Right cardiac atrium (tissue), 5 donors: ENCODE results near the gene SHISA8. TPM values are rescaled to one million over a fixed set of nuclear protein-coding genes. Genes with fewer than 3 reads are reported as not detected.

ENCODE experiments used
- ATAC-seq, 2 donors: fragments of 200-7000 bp; cut with Tn5 transposase; one replicate each; pipeline versions ENCODE4 v1.8.0 to v1.9.1; 2020; ENCODE audit warnings: moderate library complexity in 2 of 2, mild to moderate bottlenecking in 1 of 2
- DNase-seq, 3 donors: peaks; one replicate each; pipeline ENCODE4 v3.0.0-alpha.2; 2020
- H3K27ac ChIP-seq: one replicate; pipeline ENCODE4 v1.5.1; 2013; ENCODE audit warnings: mild to moderate bottlenecking, low read length, control low read depth, moderate library complexity
- H3K27me3 ChIP-seq: one replicate; pipeline ENCODE4 v1.6.1; 2013; ENCODE audit not compliant: control insufficient read depth, insufficient read depth
- H3K4me1 ChIP-seq: one replicate; pipeline ENCODE4 v1.6.1; 2013; ENCODE audit warnings: low read length; ENCODE audit not compliant: control insufficient read depth, insufficient read depth
- H3K4me3 ChIP-seq: one replicate; pipeline ENCODE4 v1.5.1; 2013; ENCODE audit warnings: low read length, control low read depth
- H3K9me3 ChIP-seq: one replicate; pipeline ENCODE4 v1.6.1; 2013; ENCODE audit warnings: low read length; ENCODE audit not compliant: control insufficient read depth
- WGBS: extraction: QIAGEN DNeasy Blood & Tissue Kit; methylation state at CpG from one replicate; pipeline ENCODE4 v1.1.7; 2013; 5-methylcytosine and 5-hydroxymethylcytosine counted together
- intact Hi-C, 4 donors: fragments of 100-400 bp; cut with DNase I; formaldehyde crosslinking; loops; one replicate each; pipeline versions ENCODE4 v1.11.0 to v1.14.0; 2022 to 2023
- polyA plus RNA-seq: library from polyadenylated mRNA; stranded (reverse); fragments of 200-250 nt; gene quantifications from one replicate; pipeline ENCODE4 v1.2.3, GENCODE V29; 2013
- total RNA-seq, 4 donors: library from RNA; stranded (reverse); fragmentation: NEBNext Ultra II Directional; extraction: Animal tissue kit (Norgen Biotek cat#: 25700); gene quantifications; one replicate each; pipeline ENCODE4 v1.2.1, GENCODE V29; 2021
- donor health status: healthy with polysubstance abuse.
- donor health status: DM: no; HTN: yes; CAD: no.
- donor health status: DM: no; HTN: no; CAD: no.
- donor health status: DM: no; HTN: yes; CAD: no; lungs with severe emphysema.
- donor health status: DM: yes; HTN: yes; CAD: no.

SHISA8 gene
- total and polyA plus RNA-seq, 5 donors = 0.95 to 8.5 (median 2.4) TPM

GRCh38 chr22:41902932-41903421, 11.9 kb downstream of the SHISA8 start:
- H3K9me3 ChIP-seq = no peaks in the 10 kb centered on the region
- 70% methylated on average over 15 of the region's 15 CpGs for WGBS
- peak; percentile 23 to 34 for ATAC-seq
- H3K27ac ChIP-seq = peak overlapping the region; percentile 8
- no peaks in the 10 kb centered on the region for H3K4me1 ChIP-seq
- DNase-seq = peak; percentile 59 to 87 (median 86)
- intact Hi-C loops = no loop called here
- no peaks in the 10 kb centered on the region for H3K27me3 ChIP-seq
- no peak overlapping the region for H3K4me3 ChIP-seq

GRCh38 chr22:41902016-41902415, 12.9 kb downstream of the SHISA8 start:
- no peaks in the 10 kb centered on the region for H3K27me3 ChIP-seq
- WGBS = 93% methylated on average over 7 of the region's 7 CpGs
- no peaks in the 10 kb centered on the region for H3K4me1 ChIP-seq
- no peak overlapping the region for H3K4me3 ChIP-seq
- H3K9me3 ChIP-seq = no peaks in the 10 kb centered on the region
- no peak for ATAC-seq
- DNase-seq = no peak
- H3K27ac ChIP-seq = no peak overlapping the region
- intact Hi-C loops = no loop called here

GRCh38 chr22:41900652-41901312, 14.1 kb downstream of the SHISA8 start:
- H3K27me3 ChIP-seq = no peaks in the 10 kb centered on the region
- H3K4me1 ChIP-seq = no peaks in the 10 kb centered on the region
- DNase-seq = no peak
- intact Hi-C loops = no loop called here
- H3K9me3 ChIP-seq = no peaks in the 10 kb centered on the region
- no peak overlapping the region for H3K4me3 ChIP-seq
- 92% methylated on average over 8 of the region's 8 CpGs for WGBS
- no peak overlapping the region for H3K27ac ChIP-seq
- ATAC-seq = no peak

- no peaks in the 10 kb centered on the region for H3K4me1 ChIP-seq
- intact Hi-C loops = no loop called here
These were observed 14.8 kb downstream of the SHISA8 start for GRCh38 chr22:41899992-41900651.

GRCh38 chr22:41899110-41899509, 15.8 kb downstream of the SHISA8 start:
- Histone ChIP-seq H3K4me3 (no peak overlapping the region), H3K4me1 (no peaks in the 10 kb centered on the region)

More at GRCh38 chr22:41899992-41900651, 14.8 kb downstream of the SHISA8 start:
- Histone ChIP-seq H3K9me3 (no peaks in the 10 kb centered on the region), H3K27ac (peak overlapping the region; percentile 74), H3K27me3 (no peaks in the 10 kb centered on the region), H3K4me3 (no peak overlapping the region)
- DNase-seq (peak in 2 of 3 donors; percentile 30 to 72), ATAC-seq (peak; percentile 11 to 36)
- WGBS = 77% methylated on average over 13 of the region's 13 CpGs

GRCh38 chr22:41898645-41899044, 16.2 kb downstream of the SHISA8 start:
- Histone ChIP-seq H3K4me3 (no peak overlapping the region), H3K27me3 (no peaks in the 10 kb centered on the region), H3K27ac (peak overlapping the region; percentile 26), H3K9me3 (no peaks in the 10 kb centered on the region), H3K4me1 (no peaks in the 10 kb centered on the region)
- no peak for DNase-seq
- 74% methylated on average over 11 of the region's 11 CpGs for WGBS
- ATAC-seq = peak in 1 of 2 donors; percentile 37
- intact Hi-C loops = no loop called here

More at GRCh38 chr22:41899110-41899509, 15.8 kb downstream of the SHISA8 start:
- 74% methylated on average over 5 of the region's 5 CpGs for WGBS
- DNase-seq (no peak), ATAC-seq (peak; percentile 27 to 36)
- intact Hi-C loops = no loop called here
- no peaks in the 10 kb centered on the region for H3K27me3 ChIP-seq
- H3K27ac ChIP-seq = peak overlapping the region; percentile 74
- H3K9me3 ChIP-seq = no peaks in the 10 kb centered on the region

GRCh38 chr22:41893591-41894375, 21.1 kb downstream of the SHISA8 start:
- H3K27ac ChIP-seq = peak overlapping the region; percentile 54
- H3K4me1 ChIP-seq = peaks cover 8% of the 10 kb centered on the region
- peak; percentile 60 to 83 for ATAC-seq
- 62% methylated on average over 7 of the region's 7 CpGs for WGBS
- intact Hi-C loops = no loop called here
- DNase-seq = no peak
- no peaks in the 10 kb centered on the region for H3K9me3 ChIP-seq
- no peaks in the 10 kb centered on the region for H3K27me3 ChIP-seq
- H3K4me3 ChIP-seq = no peak overlapping the region

GRCh38 chr22:41892721-41893120, 22.2 kb downstream of the SHISA8 start:
- DNase-seq (no peak), ATAC-seq (no peak)
- no peaks in the 10 kb centered on the region for H3K27me3 ChIP-seq
- peaks cover 8% of the 10 kb centered on the region for H3K4me1 ChIP-seq
- WGBS = 86% methylated on average over 4 of the region's 4 CpGs
- H3K9me3 ChIP-seq = no peaks in the 10 kb centered on the region
- no peak overlapping the region for H3K4me3 ChIP-seq
- intact Hi-C loops = no loop called here
- H3K27ac ChIP-seq = peak overlapping the region; percentile 38

GRCh38 chr22:41891407-41891806, 23.5 kb downstream of the SHISA8 start:
- Histone ChIP-seq H3K9me3 (no peaks in the 10 kb centered on the region), H3K4me3 (no peak overlapping the region), H3K27ac (peak overlapping the region; percentile 97), H3K4me1 (peaks cover 8% of the 10 kb centered on the region), H3K27me3 (no peaks in the 10 kb centered on the region)
- WGBS = 70% methylated on average over 9 of the region's 9 CpGs
- intact Hi-C loops = no loop called here
- DNase-seq (no peak), ATAC-seq (peak; percentile 50 to 74)

GRCh38 chr22:41888627-41889200, 26.2 kb downstream of the SHISA8 start:
- ATAC-seq = no peak
- Histone ChIP-seq H3K4me1 (peaks cover 8% of the 10 kb centered on the region), H3K27me3 (no peaks in the 10 kb centered on the region), H3K27ac (no peak overlapping the region), H3K9me3 (no peaks in the 10 kb centered on the region), H3K4me3 (no peak overlapping the region)
- WGBS = 78% methylated on average over 4 of the region's 4 CpGs
- intact Hi-C loops = no loop called here
- DNase-seq = no peak
